Measurements from ENCODE around the gene CCNL2.

DNA sequence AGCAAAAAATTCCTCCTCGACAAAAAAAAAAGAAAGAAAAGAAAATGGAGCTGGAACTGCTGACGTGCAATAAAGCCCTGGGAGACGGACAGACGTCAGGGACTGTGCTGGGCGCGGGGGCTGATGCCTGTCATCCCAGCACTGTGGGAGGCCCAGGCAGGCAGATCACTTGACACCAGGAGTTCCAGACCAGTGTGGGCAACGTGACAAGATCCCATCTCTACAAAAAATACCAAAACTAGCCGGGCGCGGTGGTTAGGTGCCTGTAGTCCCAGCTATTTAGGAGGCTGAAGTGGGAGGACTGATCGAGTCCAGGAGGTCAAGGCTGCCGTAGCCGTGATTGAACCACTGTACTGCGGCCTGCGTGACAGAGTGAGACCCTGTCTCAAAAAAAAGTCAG lies 25.6 kb upstream of the CCNL2 start:
- TF ChIP-seq, protein P1, sequence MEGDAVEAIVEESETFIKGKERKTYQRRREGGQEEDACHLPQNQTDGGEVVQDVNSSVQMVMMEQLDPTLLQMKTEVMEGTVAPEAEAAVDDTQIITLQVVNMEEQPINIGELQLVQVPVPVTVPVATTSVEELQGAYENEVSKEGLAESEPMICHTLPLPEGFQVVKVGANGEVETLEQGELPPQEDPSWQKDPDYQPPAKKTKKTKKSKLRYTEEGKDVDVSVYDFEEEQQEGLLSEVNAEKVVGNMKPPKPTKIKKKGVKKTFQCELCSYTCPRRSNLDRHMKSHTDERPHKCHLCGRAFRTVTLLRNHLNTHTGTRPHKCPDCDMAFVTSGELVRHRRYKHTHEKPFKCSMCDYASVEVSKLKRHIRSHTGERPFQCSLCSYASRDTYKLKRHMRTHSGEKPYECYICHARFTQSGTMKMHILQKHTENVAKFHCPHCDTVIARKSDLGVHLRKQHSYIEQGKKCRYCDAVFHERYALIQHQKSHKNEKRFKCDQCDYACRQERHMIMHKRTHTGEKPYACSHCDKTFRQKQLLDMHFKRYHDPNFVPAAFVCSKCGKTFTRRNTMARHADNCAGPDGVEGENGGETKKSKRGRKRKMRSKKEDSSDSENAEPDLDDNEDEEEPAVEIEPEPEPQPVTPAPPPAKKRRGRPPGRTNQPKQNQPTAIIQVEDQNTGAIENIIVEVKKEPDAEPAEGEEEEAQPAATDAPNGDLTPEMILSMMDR (IDR thresholded peaks at IDR 0.05): no peak
- TF ChIP-seq EP300 (IDR thresholded peaks at IDR 0.05): no peak
- TF ChIP-seq POLR2A (IDR thresholded peaks at IDR 0.05): no peak
